ENCODE results near the gene NME2.
"Not testable (repeated sequence)": the region's sequence is repeated elsewhere in the genome, so short reads cannot be mapped to it uniquely, and the experiment has no call there.

NME2 gene

DNA sequence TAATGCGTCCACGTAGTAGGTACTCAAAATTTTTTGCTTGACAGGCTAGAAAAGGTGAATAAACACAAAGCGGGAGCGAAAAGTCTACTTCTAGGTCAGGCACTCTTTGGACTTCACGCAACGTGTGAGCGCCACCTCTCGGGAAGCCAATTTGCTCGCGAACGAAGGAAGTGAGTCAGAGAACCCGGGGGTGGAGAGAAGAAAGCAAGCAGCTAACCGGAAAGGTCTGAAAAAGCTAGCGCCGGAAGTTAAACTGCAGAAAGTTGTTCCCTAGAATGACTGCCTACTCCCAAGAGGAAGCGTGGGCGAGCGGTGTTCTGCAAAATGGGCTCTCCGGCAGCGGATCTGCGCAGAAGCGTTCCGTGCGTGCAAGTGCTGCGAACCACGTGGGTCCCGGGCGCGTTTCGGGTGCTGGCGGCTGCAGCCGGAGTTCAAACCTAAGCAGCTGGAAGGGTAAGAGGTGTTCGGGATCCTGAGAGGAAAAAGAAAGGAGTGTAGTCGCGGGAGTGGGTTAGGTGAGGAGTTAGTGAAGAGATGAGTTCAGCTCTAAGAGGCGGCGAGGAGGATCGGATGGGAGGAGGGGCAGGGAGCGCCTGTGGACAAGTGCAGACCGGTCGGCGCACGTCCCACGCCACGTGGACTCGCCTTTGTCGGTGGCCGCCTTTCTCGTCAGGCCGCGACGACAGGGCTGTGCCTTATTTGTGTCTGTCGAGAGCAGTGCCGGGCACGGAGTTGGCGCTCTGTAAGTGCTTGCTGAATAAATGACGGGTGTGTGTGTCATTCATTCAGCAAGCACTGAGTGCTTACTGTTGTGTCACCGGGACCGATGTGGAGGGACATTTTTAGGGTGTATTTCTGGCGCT is 12.8 kb upstream of the NME2 start, which contains the start of gene NME1:
Gene NME1, plus strand, starts transcription at position 350 of the 863 bp plus-strand sequence. CDS start 2,096 bp downstream, outside the sequence.
- peak; percentile 98 for DNase-seq (ENCODE audit: low spot score)

DNA sequence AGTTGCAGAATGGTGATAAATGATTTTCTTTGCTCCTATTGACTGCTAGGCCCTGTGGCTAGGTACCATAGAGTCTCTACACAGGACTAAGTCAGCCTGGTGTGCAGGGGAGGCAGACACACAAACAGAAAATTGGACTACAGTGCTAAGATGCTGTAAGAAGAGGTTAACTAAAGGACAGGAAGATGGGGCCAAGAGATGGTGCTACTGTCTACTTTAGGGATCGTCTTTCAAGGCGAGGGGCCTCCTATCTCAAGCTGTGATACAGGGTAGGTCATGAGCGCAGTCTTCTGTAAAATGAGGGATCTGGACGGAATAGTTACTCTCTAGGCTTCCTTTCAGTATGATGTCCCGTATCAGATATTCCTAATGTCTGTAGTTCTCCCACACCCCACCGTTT is 12.0 kb upstream of the NME2 start:
- no peak for DNase-seq (ENCODE audit: low spot score)

DNA sequence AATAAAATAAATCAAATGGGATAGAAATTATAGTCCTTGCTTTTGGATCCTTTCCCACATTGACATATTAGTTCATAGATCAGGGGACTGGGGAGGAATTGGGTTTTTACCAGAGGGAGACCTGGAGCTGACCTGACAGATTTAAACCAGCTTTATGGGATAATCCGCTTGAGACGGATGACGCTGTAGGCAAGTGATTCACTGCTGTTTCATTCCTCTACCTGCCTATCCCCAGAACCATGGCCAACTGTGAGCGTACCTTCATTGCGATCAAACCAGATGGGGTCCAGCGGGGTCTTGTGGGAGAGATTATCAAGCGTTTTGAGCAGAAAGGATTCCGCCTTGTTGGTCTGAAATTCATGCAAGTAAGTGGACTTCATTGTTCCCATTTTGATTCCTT is 10.8 kb upstream of the NME2 start:
- DNase-seq (ENCODE audit: low spot score) = no peak

DNA sequence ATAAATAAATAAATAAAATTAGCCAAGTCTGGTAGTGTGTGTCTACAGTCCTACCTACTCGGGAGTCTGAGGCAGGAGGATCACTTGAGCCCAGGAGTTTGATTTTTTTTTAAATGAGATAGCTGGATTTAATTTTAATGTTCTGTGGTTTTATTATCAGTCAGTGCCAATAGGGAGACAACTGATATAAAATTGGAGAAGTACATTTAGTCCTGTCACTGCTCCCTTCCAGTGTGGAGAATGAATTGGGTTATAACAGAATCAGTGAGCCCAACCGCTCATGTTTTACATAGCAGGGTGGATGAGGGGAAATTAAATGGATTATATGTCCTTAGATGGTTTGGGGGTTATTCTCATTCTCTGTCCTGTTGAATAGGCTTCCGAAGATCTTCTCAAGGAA is 6.6 kb upstream of the NME2 start:
- no peak for DNase-seq (ENCODE audit: low spot score)

DNA sequence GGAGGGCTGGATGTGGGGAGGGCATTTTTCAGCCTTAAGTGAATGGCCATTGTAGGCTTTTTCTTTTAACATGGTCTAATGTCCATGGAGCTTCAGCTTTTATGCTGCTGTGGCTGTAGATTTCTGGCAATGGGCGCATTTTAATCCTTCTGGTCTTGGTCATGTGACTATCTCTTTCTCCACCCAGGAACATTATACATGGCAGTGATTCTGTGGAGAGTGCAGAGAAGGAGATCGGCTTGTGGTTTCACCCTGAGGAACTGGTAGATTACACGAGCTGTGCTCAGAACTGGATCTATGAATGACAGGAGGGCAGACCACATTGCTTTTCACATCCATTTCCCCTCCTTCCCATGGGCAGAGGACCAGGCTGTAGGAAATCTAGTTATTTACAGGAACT is 4.7 kb upstream of the NME2 start:
- no peak for DNase-seq (ENCODE audit: low spot score)

DNA sequence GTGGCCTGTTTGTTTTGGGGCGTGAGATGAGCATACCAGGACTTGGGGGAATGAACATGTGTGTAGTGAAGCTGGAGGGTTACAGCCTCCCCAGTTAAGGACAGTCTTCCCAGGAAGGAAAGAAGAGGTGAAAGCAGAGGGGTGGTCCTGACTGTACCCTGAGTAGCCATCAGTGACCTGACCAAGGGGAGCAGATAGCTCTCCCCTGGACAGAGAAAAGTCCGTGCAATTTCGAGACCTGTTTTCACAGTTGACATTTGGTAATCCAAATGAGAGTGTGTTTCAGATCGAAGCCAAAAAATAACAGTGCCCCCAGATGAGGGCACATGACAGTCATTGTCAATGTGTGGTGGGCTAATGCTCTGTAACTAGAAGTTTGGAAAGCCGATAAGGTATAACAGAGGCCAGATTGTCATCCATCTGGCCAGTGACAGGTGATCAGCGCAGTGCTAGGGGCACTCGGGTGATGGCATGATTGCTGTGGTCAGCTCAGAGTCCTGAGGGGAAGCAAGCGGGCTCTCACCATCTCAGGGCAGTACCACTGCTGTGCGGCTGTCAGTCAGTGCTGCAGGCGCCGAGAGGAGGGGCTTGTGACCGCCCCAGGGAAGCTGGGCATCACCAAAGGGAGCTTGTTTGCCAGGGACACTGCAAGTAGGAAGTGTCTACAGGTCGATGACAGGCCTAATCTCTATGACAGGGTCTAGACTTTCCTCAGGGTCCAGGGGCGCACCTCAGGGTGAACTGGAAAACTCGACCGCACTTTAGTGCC is 1.1 kb upstream of the NME2 start:
- no peak for DNase-seq (ENCODE audit: low spot score)

DNA sequence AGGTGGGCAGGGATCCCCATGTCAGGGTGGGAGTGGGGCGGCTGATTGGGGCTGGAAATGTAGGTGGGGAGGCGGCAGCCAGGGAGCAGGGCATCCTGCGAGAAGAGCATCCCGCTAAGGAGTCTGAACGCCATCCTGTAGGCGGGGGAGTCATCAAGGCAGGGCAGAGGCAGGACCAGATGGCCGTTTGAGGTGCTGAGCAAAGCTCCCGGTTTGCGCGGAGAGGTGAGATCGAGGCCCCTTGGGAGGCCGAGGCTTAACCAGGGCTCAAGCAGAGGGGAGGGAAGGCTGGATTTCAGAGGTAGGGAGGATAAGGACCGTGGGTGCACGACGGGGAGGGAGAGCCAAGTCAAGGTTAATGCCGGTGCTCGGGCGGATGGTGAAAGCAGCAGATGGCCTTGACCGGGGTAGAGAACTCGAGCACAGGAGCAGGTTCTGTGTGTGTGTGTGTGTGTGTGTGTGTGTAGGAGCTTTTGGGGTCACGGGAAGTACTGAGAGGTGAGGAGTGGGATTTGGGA is 472 bp upstream of the NME2 start:
- no peak for DNase-seq (ENCODE audit: low spot score)

DNA sequence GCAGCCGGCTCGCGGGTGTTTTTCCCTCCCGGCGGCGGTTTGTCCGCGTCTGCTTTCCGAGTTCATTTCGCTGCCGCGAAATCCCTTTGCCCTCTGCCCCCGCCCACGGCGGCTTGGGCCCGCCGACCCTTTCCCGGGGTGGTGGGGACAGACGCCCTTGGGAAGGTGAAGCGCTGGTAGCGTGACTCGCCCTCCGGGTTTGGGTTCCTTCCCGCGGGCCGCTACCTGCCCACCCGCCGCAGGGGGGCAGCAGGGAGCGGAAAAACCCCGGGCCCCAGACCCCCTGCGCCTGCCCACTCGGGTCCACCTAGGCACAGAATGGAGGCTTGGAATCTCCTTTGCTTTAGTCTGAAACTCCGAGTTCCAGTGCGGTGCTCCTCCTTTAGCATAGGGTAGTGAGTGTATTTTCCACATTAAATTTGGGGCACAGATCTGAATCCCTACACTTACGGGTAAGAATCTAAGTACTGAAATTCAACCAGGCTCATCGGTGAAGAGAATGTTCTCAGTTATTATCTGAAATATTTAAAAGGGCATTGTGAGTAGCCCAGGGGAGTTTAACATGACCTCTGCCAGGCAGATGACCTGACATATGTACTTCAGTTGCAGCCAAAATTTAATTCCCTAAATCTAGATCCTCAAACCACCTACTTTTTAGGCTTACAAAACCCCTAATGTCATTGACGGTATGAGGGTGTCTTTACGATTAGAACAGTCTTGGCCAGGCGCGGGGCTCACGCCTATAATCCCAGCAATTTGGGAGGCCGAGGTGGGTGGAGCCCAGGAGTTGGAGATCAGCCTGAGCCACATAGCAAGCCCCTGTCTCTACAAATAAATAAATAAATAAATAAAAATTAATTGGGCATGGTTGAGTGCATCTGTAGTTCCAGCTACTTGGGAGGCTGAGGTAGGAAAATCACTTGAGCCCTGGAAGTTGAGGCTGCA is 1.0 kb downstream of the NME2 start:
- peak; percentile 57 for DNase-seq (ENCODE audit: low spot score)

DNA sequence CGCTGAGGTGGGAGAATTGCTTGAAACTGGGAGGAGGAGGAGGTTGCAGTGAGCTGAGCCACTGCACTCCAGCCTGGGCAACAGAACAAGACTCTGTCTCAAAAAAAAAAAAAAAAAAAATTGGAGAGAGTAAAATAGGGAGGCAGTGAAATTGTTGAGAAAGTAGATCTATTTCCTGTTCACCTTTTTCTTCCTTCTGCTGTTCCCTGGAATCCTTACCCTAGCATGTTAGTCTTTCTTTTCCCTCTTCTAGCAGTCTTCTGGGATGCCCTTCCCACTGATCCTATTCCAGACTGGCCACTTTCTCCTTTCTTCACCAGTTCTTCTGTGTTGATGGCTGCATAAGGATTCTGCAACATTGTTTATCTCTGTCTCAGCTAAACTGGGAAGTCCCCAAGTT is 3.1 kb downstream of the NME2 start:
- no peak for DNase-seq (ENCODE audit: low spot score)

DNA sequence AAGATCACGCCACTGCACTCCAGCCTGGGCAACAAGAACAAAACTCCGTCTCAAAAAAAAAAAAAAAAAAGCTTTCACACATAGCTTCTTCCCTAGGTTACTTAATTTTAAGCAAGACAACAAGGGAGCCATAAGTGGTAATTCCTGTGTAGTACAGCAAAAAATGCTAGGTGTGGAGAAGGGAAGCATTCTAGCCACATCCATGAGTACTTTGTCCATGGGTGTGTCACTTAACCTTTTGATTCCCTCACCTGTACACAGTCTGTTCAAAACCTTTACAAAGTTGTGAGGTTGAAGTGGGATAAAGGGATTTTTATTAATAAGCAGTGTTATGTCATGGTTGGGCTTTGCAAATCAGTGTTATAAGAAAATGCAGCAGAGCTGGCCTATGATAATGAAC is 4.5 kb downstream of the NME2 start:
- DNase-seq (ENCODE audit: low spot score) = no peak

DNA sequence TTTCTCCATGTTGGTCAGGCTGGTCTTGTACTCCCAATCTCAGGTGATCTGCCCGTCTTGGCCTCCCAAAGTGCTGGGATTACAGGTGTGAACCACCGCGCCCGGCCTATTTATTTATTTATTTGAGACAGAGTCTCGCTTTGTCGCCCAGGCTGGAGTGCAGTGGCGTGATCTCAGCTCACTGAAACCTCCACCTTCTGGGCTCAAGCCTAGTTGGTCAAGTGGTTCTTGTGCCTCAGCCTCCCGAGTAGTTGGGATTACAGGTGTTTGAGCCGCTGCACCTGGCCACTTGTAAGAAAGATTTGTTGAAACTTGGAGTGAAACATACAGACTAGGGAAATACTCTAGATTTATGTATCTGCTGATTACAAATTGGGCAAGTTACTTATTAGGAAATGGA is 5.8 kb downstream of the NME2 start:
- DNase-seq (ENCODE audit: low spot score) = not testable (repeated sequence)

DNA sequence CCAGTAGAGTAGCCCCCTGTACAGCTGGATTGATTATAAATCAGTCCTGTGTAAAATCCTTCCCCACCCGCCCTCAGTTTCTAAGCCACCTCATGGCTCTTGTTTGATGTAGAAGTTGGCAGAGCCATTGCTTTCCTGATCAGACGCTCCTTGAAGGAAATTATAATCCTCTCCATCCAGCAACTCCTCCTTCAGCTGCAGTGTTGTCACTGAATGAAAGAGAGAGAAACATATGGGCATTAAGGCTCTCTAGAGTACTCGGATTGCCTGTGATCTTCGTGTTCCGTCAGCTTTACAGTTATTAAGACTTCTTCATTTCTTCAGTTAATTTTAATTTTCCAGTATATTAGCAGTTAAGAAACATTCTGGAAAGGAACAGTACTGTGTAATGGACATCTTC is 14.3 kb downstream of the NME2 start:
- DNase-seq (ENCODE audit: low spot score) = no peak

DNA sequence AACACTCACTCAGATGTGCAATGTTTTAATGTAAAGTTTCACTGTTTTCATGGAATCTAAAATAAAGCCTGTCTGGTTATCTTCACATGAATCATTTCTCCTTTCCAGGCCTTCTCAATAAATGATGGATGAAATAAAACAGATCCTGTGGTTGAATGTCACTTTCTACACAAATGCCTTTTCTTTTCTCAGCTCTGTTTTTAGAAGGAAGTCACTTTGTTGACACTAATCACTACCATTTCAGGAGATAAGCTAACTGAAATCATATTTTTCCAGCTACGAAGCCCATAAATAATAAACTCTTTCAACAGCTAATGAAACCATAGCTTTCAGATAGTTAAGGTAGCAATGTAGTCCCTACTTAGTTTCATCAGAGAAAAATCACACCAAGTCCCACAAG is 17.9 kb downstream of the NME2 start:
- DNase-seq (ENCODE audit: low spot score) = no peak

DNA sequence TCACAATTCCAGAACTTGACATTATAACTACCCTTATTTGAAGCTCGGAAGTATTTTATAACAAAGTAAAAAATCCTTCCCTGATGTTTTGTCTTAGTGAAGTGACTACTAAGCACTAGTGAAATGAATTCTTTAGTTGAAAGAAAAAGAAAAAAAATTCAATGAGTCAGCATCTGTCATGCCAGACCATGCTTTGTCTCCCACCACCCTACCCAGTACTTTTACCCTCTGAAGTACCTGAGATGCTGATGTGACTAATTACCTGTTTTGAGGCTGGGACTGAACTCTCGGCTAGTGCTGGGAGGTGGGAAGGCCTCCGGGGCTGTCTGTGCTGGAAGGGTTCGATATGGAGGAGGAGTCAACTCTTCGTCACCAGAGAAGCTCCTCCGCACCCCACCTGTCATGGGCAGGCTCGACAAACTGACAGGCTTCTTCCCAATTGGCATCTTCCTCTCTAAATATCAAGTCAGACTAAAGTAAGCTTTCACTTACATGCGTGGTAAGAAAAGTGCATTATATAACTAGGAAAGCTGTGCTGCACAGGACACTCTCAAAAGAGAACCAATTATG is 19.6 kb downstream of the NME2 start:
- DNase-seq (ENCODE audit: low spot score) = no peak

DNA sequence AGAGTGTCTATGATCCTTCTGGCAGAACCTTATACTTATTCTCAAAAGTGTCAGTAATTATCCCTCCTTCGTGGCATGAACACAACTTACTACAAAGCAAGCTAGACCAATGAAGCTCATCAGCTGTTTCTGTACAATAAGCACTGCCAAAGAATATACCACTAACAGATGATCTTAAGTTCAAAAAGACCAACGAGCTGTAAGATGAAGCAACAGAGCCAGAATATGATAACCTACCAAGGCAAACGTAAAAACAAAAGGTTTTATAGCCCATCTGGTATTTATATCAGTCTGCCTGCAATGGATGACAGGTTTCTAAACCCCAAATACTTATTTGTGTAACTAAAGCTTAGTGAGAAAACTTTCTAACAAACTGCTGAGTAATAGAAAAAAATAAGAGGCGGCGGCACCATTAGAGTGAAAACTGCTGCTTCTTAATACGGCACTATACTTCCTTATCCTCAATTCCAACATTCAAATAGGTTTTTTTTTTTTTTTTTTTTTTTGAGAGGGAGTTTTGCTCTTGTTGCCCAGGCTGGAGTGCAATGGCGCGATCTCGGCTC is 22.1 kb downstream of the NME2 start:
- DNase-seq (ENCODE audit: low spot score) = no peak

DNA sequence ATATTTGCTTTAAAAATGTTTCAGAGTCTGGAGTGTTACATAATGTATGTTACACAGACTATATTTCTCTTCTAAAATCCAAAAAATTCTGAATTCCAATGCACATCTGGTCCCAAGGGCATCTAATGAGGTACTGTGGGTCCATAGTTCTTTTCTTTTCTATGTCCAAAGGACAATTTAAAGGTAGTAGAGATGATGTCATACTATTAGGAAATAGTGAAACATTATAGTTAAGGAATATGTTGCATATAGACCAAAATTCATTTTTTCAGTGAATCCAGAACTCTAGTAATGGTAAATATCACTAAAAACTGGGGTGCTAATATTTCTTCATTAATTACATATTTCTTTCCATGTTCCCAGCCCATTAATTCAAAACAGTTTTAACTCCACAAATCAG is 23.0 kb downstream of the NME2 start:
- DNase-seq (ENCODE audit: low spot score) = no peak

DNA sequence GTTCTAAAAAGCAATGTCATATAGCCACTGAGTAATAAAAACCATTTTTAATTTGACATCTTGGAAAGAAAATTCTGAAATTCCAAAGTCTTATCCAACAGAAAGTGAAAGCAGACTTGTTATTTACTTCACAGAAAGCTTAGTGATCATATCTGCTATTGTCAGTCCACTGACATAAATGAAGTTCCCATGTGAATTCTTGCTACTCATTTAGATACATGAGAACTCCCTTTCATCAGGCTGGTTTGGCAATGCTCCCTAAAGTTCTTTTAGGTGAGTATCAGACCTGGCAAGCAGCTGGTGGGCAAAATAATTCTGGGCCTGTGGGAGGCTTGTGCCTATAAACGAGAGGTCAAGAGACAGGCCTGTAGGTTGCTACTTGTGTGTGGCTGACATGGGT is 23.4 kb downstream of the NME2 start:
- no peak for DNase-seq (ENCODE audit: low spot score)

DNA sequence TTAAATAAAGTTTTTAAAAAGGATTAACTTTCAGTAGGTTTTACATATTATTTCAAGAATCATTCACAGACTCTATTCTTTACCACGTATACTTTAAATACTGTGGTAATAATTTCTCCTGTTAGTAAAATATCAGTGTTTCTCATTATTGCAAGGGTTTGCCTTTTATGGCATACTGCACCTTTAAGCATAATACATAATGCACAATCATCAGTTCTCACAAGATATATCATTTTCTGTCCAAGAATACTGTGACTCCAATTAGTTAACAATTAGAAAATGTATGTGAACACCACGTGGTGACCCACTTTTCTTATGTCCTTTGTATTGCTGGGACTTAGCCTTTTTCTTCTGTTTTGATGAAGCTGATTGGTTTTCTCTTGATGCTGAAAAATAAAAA is 25.7 kb downstream of the NME2 start:
- DNase-seq (ENCODE audit: low spot score) = no peak

DNA sequence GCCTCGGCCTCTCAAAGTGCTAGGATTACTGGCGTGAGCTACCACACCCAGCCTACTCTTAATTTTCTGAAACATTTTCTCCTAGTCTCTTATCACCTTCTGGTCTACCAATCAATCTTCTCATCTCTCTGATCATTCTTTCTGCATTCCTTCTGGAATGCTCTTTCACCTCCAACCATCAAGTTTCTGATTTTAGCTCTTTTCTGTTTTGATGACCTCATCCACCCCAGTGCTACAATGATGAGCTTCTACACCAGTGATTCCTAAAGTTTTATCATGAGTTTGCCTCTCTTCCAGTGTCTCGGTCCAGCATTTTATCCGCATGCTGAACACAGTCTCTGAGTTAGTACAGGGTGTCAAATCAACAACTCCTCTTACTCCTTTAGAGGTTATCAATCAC is 31.5 kb downstream of the NME2 start:
- no peak for DNase-seq (ENCODE audit: low spot score)

DNA sequence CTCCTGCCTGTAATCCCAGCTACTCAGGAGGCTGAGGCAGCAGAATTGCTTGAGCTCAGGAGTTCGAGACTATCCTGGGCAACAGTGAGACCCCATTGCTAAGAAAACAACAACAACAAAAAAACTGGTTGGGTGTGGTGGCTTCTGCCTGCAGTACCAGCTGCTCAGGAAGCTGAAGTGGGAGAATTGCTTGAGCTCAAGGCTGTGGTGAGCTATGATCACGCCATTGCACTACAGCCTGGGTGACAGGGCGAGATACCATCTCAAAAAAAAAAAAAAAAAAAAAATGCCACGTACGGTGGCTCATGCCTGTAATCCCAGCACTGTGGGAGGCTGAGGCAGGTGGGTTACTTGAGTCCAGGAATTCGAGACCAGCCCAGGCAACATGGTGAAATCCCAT is 34.1 kb downstream of the NME2 start:
- DNase-seq (ENCODE audit: low spot score) = peak; percentile 13

DNA sequence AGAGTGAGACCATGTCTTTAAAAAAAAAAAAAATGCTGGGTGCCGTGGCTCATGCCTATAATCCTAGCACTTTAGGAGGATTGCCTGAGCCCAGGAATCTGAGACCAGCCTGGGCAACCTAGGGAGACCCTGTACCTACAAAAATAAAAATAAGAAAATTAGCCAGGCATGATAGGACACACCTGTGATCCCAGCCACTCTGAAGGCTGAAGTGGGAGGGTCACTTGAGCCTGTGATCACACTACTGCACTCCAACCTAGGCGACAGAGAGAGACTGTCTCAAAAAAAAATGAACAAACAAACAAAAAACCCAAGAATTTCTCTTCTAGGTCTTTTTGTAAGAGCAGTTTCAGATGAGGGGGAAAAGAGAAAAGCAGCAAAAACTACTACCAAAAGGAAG is 34.6 kb downstream of the NME2 start:
- DNase-seq (ENCODE audit: low spot score) = no peak

Data from CD4-positive, alpha-beta T cell treated with Interleukin-15 for 4 hours (primary cell).